HEK293 (cell line): ENCODE measurements around the gene STX10.

Experiments
- CTCF ChIA-PET: fragments of 350-600 bp; formaldehyde crosslinking; extraction: SDS; loops from one replicate; lab custom pipeline; 2021; ENCODE audit warnings: antibody characterized with exemption; lab: Yijun Ruan, JAX
- POLR2A ChIA-PET: fragments of 300-600 bp; formaldehyde crosslinking; extraction: SDS; loops from one replicate; lab custom pipeline; 2020; ENCODE audit warnings: antibody characterized with exemption, inconsistent platforms; lab: Yijun Ruan, JAX
- H3K27ac ChIP-seq: fragments of 200-500 bp; sonication (Bioruptor generic); 2 replicates; pipeline ENCODE4 v1.5.1; 2014; ENCODE audit warnings: low read depth, low read length, control low read depth, inconsistent platforms; ENCODE audit errors: extremely low read depth
- H3K36me3 ChIP-seq, 2 experiments: fragments of 200-500 bp in 1 of 2; sonication (Bioruptor generic) in 1 of 2; 1 replicate in 1 of 2; 2 replicates in 1 of 2; pipeline ENCODE4 v1.5.1; 2014 to 2017; ENCODE audit warnings: inconsistent platforms in 2 of 2, low read length in 2 of 2; ENCODE audit not compliant: control insufficient read depth in 2 of 2, insufficient read depth in 1 of 2
- H3K4me1 ChIP-seq: fragments of 200-500 bp; sonication (Bioruptor generic); 2 replicates; pipeline ENCODE4 v1.5.1; 2014; ENCODE audit warnings: mild to moderate bottlenecking, low read length, inconsistent platforms; ENCODE audit not compliant: control insufficient read depth, insufficient read depth
- H3K4me3 ChIP-seq: 2 replicates; pipeline ENCODE4 v1.5.1; 2011; ENCODE audit warnings: low read depth, mild to moderate bottlenecking, control low read depth, low read length, moderate library complexity
- H3K9me3 ChIP-seq: fragments of 200-500 bp; sonication (Bioruptor generic); 2 replicates; pipeline ENCODE4 v1.5.1; 2014; ENCODE audit warnings: low read depth, low read length, inconsistent platforms; ENCODE audit not compliant: control insufficient read depth, insufficient read depth
- GLIS2 ChIP-seq: fragments of 450-650 bp; formaldehyde crosslinking; IDR thresholded peaks from 2 replicates; pipeline ENCODE4 v1.5.1; 2016; ENCODE audit warnings: missing biosample characterization, missing genetic modification characterization
- IKZF3 ChIP-seq: fragments of 450-650 bp; IDR thresholded peaks from 2 replicates; pipeline ENCODE4 v1.5.0; 2018; ENCODE audit warnings: missing biosample characterization, mild to moderate bottlenecking, missing genetic modification characterization, moderate library complexity
- KLF1 ChIP-seq: fragments of 450-650 bp; formaldehyde crosslinking; IDR thresholded peaks from 2 replicates; pipeline ENCODE4 v1.5.1; 2016; ENCODE audit warnings: missing biosample characterization, missing genetic modification characterization
- SCRT2 ChIP-seq: fragments of 450-650 bp; formaldehyde crosslinking; IDR thresholded peaks from 2 replicates; pipeline ENCODE4 v1.5.1; 2016; ENCODE audit warnings: missing biosample characterization, missing genetic modification characterization
- TRIM28 ChIP-seq: IDR thresholded peaks from 2 replicates; pipeline ENCODE4 v1.6.1; 2011; ENCODE audit warnings: low read length, control low read depth, borderline replicate concordance
- ZBTB48 ChIP-seq: fragments of 450-650 bp; formaldehyde crosslinking; IDR thresholded peaks from 2 replicates; pipeline ENCODE4 v1.5.1; 2016; ENCODE audit warnings: missing biosample characterization, missing genetic modification characterization
- ZIC2 ChIP-seq: fragments of 450-650 bp; formaldehyde crosslinking; IDR thresholded peaks from 2 replicates; pipeline ENCODE4 v1.5.1; 2016; ENCODE audit warnings: missing biosample characterization, missing genetic modification characterization
- ZNF214 ChIP-seq: fragments of 450-650 bp; formaldehyde crosslinking; IDR thresholded peaks from 2 replicates; pipeline ENCODE4 v1.5.1; 2017; ENCODE audit warnings: missing biosample characterization, mild to moderate bottlenecking, missing genetic modification characterization, borderline replicate concordance
- ZNF324 ChIP-seq: fragments of 450-650 bp; formaldehyde crosslinking; IDR thresholded peaks from 2 replicates; pipeline ENCODE4 v1.5.1; 2016; ENCODE audit warnings: missing biosample characterization, missing genetic modification characterization
- ZNF341 ChIP-seq: fragments of 450-650 bp; formaldehyde crosslinking; IDR thresholded peaks from 2 replicates; pipeline ENCODE4; 2016; ENCODE audit warnings: low read depth, missing biosample characterization, missing genetic modification characterization
- ZNF394 ChIP-seq: fragments of 450-650 bp; formaldehyde crosslinking; IDR thresholded peaks from 2 replicates; pipeline ENCODE4 v1.5.1; 2016; ENCODE audit warnings: missing biosample characterization, missing genetic modification characterization, mild to moderate bottlenecking, moderate library complexity, borderline replicate concordance
- ZNF513 ChIP-seq: fragments of 450-650 bp; IDR thresholded peaks from 2 replicates; pipeline ENCODE4 v1.5.1; 2018; ENCODE audit warnings: missing biosample characterization, missing genetic modification characterization

The STX10 gene

GRCh38 chr19:13095393-13095784 is 54.8 kb downstream of the STX10 start:
- H3K4me1 ChIP-seq, result no peaks in the 10 kb centered on the region
- H3K4me3 ChIP-seq, result no peak overlapping the region
- POLR2A ChIA-PET, result interaction anchor here (0.5 to 1.8 kb wide), 6 partner anchors 53 to 339 kb away, joined by 3 to 9 read pairs (median 6); partner anchors contain the start of gene DAND5
- 0 out of 2 replicates have a peak, but pooled peaks have one; percentile 8 for TF ChIP-seq IKZF3
- TF ChIP-seq GLIS2 (tag by site-specific recombination), result 0 out of 2 replicates have a peak, but pooled peaks have one; percentile 13
- TF ChIP-seq ZBTB48, result no peak
- H3K36me3 ChIP-seq, result peaks cover 0 to 14% of the 10 kb centered on the region in 2 experiments; a peak in 1 of 3 replicates
- CTCF ChIA-PET, result interaction anchor here (1.5 to 7.7 kb wide), 5 partner anchors 20 to 130 kb away, joined by 6 to 274 read pairs (median 46); no protein-coding TSS in a partner anchor
- no peak overlapping the region for H3K27ac ChIP-seq
- no peaks in the 10 kb centered on the region for H3K9me3 ChIP-seq

- Histone ChIP-seq H3K4me1 (no peaks in the 10 kb centered on the region), H3K27ac (no peak overlapping the region), H3K4me3 (no peak overlapping the region), H3K9me3 (no peaks in the 10 kb centered on the region), H3K36me3 (peaks cover 0 to 9% of the 10 kb centered on the region in 2 experiments; a peak in 1 of 3 replicates)
- POLR2A ChIA-PET, result interaction anchor here (0.5 to 1.8 kb wide), 5 partner anchors 54 to 126 kb away, joined by 3 to 9 read pairs (median 6); partner anchors contain the start of gene DAND5
- TF ChIP-seq ZIC2 (tag by site-specific recombination) (peak; percentile 14; the same call in 1 of the 2 replicates), TRIM28 (no peak), SCRT2 (tag by site-specific recombination) (no peak), ZBTB48 (0 out of 2 replicates have a peak, but pooled peaks have one; percentile 18), KLF1 (tag by site-specific recombination) (peak; percentile 57; the same call in 1 of the 2 replicates), ZNF394 (peak; percentile 85), ZNF341 (tag by site-specific recombination) (0 out of 2 replicates have a peak, but pooled peaks have one; percentile 16)
- CTCF ChIA-PET, result interaction anchor here (1.0 to 7.7 kb wide), 20 partner anchors 9 to 183 kb away, joined by 3 to 274 read pairs (median 6); no protein-coding TSS in a partner anchor
Observed at GRCh38 chr19:13094771-13095392, 55.3 kb downstream of the STX10 start.

DNA sequence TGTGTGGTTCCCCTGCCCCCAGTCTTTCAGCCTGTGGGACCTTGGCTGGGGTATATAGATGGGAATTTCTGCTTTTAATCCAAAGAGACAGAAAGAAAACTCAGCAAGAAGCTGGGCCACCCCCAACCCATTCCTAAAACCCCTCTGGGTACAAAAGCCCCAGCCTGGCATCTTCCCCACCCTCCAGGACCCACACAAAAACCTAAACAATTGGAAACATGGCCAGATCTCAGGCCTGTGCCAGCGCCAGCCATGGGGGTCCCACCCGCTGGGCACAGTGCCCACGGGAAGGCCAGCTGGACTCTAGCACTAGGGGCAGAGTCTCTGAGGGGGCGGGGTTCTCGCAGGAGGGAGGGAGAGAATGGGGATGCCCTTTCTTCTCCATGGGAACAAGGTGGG is 56.1 kb downstream of the STX10 start:
- TF ChIP-seq ZNF513 (tag by site-specific recombination) (0 out of 2 replicates have a peak, but pooled peaks have one; percentile 30), ZNF324 (tag by site-specific recombination) (peak; percentile 5; the same call in 1 of the 2 replicates), ZNF214 (tag by site-specific recombination) (no peak)
- Histone ChIP-seq H3K27ac (no peak overlapping the region), H3K9me3 (no peaks in the 10 kb centered on the region), H3K4me1 (no peaks in the 10 kb centered on the region), H3K4me3 (no peak overlapping the region), H3K36me3 (peaks cover 0 to 2% of the 10 kb centered on the region in 2 experiments; a peak in 1 of 3 replicates)
- POLR2A ChIA-PET, result interaction anchor here (0.7 to 1.5 kb wide), 5 partner anchors 40 to 148 kb away, joined by 3 to 7 read pairs (median 3); partner anchors contain the start of gene RAD23A
- CTCF ChIA-PET, result interaction anchor here (0.6 to 7.7 kb wide), 38 partner anchors 8 to 415 kb away, joined by 3 to 274 read pairs (median 5); no protein-coding TSS in a partner anchor
